WI38 (cell line): Measurements from ENCODE around the gene MRE11.
A peak's percentile ranks its signal among the peaks of the same experiment; 100 is the strongest.

Source experiments
- H3K4me3 ChIP-seq: 2 replicates; pipeline ENCODE4 v1.5.1; 2011; ENCODE audit warnings: low read depth, mild to moderate bottlenecking, control low read depth, low read length
- TF ChIP-seq, protein P1 (sequence below): IDR thresholded peaks from 2 replicates; pipeline ENCODE4 v1.5.1; 2012; ENCODE audit warnings: low read depth, mild to moderate bottlenecking, control low read depth, low read length

MRE11 gene

DNA sequence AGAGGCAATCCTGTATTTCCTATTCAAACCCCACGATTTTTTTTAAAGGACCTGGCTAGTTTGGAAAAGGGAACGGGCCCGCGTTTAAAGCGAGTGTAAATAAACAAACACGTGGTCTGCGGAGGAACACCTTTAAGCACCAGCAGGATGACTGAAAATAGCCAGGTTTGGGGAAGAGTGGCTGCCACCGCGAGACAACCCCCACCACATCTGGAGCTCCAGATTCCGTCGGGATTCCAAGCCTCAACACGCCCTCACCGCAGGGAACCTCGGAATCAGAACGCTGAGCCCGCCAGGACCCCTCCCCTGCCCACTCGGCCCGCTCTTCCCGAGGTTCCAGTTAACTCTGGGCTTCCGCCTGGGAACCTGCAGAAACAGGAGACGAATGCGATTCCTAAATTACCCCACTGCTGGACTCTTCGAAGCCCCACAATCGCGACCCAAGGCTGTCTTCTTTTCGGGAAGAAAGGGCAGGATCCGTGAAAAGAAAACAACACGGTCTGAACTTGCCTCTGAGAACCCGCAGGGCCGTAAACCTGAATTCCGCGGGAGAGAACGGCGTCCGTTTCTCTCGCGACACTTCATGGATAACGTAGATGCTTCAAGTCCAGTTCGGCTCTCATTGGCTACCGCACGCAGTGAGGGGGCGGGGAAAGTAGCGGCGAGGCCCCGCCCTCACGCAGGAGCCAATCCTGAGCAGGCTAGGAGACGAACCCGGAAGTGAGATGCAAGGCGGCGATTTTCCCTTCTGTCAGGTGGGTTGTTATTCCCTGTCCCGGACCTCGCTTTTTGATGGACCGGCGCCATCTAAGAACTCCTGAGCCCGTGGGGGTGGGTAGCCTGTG, at the start of gene MRE11, which contains the start of gene ANKRD49:
TSS of gene MRE11 (minus strand) at position 564 of the 845 bp plus-strand sequence. CDS start 1,043 bp downstream, outside the sequence.
TSS of gene ANKRD49 (plus strand) at position 704 of the 845 bp plus-strand sequence. CDS start 2,710 bp downstream, outside the sequence.
- TF ChIP-seq, protein P1, sequence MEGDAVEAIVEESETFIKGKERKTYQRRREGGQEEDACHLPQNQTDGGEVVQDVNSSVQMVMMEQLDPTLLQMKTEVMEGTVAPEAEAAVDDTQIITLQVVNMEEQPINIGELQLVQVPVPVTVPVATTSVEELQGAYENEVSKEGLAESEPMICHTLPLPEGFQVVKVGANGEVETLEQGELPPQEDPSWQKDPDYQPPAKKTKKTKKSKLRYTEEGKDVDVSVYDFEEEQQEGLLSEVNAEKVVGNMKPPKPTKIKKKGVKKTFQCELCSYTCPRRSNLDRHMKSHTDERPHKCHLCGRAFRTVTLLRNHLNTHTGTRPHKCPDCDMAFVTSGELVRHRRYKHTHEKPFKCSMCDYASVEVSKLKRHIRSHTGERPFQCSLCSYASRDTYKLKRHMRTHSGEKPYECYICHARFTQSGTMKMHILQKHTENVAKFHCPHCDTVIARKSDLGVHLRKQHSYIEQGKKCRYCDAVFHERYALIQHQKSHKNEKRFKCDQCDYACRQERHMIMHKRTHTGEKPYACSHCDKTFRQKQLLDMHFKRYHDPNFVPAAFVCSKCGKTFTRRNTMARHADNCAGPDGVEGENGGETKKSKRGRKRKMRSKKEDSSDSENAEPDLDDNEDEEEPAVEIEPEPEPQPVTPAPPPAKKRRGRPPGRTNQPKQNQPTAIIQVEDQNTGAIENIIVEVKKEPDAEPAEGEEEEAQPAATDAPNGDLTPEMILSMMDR = no peak
- H3K4me3 ChIP-seq = peak within 1 kb of the TSS; percentile 96

DNA sequence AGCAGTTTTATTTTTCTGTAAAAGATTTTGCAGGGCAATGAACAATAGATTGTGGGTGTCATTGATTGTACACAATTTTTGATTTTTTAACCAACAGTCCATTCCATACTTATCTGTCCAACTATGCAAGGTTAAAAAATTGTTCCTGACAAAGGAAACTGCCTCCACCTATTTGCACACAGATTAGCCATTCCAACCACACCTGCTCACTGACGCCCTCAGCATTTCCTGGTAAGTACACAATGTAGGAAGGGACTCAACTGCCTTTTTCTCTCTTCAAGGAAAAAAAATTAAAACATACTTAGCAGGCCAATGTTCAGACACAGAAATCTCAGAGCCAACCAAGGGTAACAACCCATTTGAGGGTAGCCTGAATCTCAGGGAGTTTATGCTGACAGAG, 45.8 kb upstream of the MRE11 start:
- TF ChIP-seq, protein P1 = no peak
- no peak overlapping the region for H3K4me3 ChIP-seq

DNA sequence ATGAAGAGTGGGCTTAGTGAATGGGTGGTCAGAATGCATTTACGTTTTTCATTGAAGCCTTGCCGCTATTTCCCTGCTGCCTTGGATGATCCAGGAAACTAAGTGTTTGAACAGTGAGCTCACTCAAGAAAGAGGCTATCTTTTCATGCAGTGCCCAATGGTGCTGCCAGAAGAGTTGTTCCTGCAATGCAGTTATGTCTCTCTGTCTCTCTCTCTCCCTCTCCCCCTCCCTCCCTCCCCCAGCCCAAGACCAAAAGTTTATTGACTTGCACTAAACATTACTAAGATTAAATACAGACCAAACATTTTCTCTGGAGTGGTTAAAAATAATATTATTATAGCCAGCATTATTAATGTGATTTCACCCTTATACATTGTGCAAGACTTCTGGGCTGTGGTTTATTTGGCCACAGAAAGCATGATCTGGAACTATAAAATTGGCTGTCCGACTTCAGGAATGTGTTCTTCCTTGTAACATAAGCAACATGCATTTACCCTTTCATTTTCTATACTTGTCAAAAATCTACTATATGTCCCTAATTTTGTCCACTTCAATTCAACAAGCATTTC, 43.5 kb upstream of the MRE11 start:
- TF ChIP-seq, protein P1 = no peak

DNA sequence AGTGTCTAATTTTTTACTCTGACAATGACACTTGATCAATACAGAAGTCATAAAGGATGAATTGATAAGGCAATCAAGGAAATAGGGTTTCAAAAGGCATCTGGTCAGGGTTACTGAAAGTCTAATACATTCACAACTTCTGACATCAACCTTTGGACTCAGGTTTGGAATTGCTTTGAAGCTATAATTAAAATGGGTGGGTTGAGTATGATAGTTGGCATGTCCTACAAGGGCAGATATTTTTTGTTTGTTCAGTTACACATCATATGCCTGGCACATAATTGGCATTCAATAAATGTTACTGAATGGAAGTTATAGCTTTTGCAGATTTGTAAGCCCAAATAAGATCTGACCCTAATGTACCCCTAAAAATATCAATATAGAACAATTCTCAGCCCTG, 42.7 kb upstream of the MRE11 start:
- H3K4me3 ChIP-seq = no peak overlapping the region
- TF ChIP-seq, protein P1 = no peak

More for the DNA sequence above, 43.5 kb upstream of the MRE11 start:
- H3K4me3 ChIP-seq = no peak overlapping the region

DNA sequence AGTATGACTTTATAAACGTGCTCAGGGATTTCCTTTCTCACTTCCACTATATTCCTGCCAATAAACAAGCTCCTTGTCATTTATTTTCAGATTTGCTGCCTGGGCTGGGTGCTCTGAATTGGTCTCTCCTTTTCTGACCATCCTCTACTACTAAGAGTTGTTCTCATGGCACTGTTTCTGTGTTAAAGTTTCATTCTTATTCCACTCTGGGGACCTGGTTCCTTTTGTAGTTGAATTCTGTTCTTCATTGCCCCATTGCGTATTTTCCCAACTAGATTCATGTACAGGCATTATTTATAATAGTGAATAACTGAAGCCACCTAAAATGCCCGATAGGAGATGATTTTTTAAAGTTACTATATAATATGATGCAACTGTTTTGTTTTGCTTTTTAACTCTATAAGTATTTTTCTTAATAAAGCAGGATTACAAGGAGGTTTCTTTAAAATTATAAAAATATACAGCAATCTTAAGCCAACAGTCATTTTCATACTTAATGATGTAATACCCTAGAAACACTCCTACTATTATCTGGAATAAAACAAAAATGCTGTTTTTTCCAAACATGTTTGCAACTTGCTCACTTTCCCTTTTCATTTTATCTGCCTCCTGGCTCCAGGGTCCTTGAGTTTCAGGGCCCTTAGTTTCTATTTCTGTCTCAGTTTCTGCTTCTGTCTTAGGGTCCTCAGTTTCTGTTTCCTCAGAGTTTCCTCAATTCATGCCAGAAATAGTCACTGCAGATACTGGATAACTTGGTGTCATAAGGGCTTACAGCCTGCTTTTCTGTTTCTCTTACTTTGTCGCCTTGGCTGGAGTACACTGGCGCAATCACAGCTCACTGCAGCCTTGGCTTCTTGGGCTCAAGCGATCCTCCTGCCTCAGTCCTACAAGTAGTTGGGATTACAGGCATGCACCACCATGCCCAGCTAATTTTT, 40.3 kb upstream of the MRE11 start:
- H3K4me3 ChIP-seq = no peak overlapping the region

DNA sequence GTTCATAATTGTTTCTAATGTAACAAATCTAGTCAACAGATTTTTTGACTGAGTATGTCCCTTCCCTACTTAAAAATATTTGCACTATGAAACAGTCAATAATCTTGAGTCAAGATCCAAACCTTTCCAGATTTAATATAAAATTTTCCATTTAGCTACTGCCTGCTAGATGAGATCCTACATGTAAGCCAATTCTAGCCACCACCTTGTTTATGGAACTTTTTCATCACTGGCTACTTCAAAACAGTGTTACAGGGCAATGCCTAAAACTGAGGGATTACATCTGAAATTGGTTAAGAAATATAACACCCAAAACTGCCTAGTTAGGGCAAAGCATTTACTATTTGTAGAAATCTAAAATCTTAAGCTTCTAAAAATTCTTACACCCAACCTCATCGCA, 39.6 kb upstream of the MRE11 start:
- TF ChIP-seq, protein P1 = no peak
- no peak overlapping the region for H3K4me3 ChIP-seq

More for the DNA sequence above, 40.3 kb upstream of the MRE11 start:
- TF ChIP-seq, protein P1 = no peak
